Measurements from ENCODE around the gene PRSS50. TPM values are rescaled to one million over a fixed set of nuclear protein-coding genes. Genes with fewer than 3 reads are reported as not detected.

PRSS50 gene
- total and polyA plus RNA-seq, 3 donors from 2014 or later, result 0.92 to 6.2 (median 3.8) TPM

DNA sequence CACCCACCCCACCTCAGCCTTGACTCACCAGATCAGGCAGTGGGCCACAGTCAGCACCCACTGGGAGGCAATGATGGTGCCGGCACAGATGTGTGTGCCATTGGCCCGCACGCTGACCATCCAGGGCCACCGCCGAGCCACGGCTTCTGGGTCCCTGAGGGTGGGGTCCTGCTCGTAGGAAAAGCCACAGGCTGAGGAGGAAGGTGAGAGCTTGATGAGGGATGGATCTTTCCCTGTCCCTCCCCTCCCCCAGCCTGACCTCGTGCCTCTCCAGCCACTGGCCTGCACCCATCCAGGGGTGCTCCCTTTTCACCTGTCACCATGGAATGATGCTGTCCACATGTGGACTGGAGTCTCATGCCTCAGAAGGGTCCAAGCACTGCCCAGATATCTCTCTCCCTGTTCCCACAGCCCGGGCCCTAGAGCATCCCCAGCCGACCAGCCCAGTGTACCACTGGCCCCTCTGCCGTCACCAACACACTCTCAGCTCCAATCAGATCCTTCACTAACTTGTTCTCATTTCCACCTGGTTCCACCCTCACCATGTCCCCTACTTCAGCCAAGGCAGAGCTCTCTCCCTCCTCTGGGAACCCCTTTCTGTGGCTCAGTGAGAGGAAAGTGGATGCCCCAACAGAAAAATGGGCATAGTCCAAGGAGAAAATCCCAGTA lies 2.0 kb downstream of the PRSS50 start:
- intact Hi-C loops (cut with DNase I; ENCODE audit: low total_unique reads), result no loop called here
- H3K27ac ChIP-seq, result no peak overlapping the region
- peak; percentile 3 for DNase-seq

DNA sequence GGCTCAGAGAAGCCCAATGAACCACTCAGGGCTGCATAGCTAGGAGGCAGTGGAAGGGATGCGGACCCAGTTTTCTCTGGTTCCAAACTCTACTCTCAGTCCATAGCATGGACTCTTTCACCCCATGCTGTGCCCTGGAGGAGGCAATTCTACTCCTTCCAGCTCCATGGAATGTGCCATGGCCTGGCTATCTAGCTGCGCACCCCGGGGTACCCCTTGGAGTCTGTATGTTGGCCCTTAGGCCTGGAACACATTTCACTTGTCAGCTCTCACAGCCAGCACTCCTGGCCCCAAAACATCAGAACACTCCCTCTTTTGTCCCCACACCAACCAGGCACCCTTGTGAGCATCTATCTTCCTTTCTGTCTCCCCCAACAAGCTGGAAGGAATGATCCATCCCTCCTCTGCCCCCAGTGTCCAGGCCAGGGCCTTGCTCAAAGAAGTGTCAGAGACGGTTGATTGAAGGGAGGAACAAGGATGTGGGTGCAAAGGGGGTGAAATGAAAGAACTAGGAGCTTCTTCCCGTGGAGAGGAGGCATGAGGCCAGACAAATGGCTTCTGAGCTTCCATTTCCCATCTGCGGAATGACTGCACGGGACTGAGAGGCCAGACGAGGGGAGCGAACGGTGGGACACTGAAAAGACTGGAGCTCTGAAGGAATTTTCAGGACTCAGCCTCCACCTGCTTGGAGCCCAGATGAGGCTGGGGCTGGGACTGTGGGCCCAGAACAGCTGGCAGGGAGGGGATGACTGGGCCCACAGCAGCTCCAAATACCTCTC lies 2.8 kb downstream of the PRSS50 start:
- Histone ChIP-seq H3K27ac (no peak overlapping the region), H3K4me1 (no peaks in the 10 kb centered on the region), H3K4me3 (no peak overlapping the region), H3K9me3 (no peaks in the 10 kb centered on the region), H3K36me3 (ENCODE audit: low read depth, missing control alignments) (no peaks in the 10 kb centered on the region), H3K27me3 (no peaks in the 10 kb centered on the region)
- WGBS, 2 donors, result 84 to 91% methylated on average over 10 of the region's 10 CpGs
- intact Hi-C loops (cut with DNase I; ENCODE audit: low total_unique reads), result no loop called here
- TF ChIP-seq, protein P1, sequence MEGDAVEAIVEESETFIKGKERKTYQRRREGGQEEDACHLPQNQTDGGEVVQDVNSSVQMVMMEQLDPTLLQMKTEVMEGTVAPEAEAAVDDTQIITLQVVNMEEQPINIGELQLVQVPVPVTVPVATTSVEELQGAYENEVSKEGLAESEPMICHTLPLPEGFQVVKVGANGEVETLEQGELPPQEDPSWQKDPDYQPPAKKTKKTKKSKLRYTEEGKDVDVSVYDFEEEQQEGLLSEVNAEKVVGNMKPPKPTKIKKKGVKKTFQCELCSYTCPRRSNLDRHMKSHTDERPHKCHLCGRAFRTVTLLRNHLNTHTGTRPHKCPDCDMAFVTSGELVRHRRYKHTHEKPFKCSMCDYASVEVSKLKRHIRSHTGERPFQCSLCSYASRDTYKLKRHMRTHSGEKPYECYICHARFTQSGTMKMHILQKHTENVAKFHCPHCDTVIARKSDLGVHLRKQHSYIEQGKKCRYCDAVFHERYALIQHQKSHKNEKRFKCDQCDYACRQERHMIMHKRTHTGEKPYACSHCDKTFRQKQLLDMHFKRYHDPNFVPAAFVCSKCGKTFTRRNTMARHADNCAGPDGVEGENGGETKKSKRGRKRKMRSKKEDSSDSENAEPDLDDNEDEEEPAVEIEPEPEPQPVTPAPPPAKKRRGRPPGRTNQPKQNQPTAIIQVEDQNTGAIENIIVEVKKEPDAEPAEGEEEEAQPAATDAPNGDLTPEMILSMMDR (IDR thresholded peaks at IDR 0.05), result no peak
- no peak for TF ChIP-seq POLR2A (IDR thresholded peaks at IDR 0.05)
- DNase-seq, result peak; percentile 2

More for the DNA sequence above, 2.0 kb downstream of the PRSS50 start:
- no peak overlapping the region for H3K4me3 ChIP-seq
- no peaks in the 10 kb centered on the region for H3K27me3 ChIP-seq
- H3K9me3 ChIP-seq, result no peaks in the 10 kb centered on the region
- H3K36me3 ChIP-seq (ENCODE audit: low read depth, missing control alignments), result no peaks in the 10 kb centered on the region
- H3K4me1 ChIP-seq, result no peaks in the 10 kb centered on the region
- 90 to 91% methylated on average over 4 to 11 of the region's 11 CpGs for WGBS, 2 donors
- TF ChIP-seq, protein P1 (IDR thresholded peaks at IDR 0.05), result no peak
- no peak for TF ChIP-seq POLR2A (IDR thresholded peaks at IDR 0.05)

DNA sequence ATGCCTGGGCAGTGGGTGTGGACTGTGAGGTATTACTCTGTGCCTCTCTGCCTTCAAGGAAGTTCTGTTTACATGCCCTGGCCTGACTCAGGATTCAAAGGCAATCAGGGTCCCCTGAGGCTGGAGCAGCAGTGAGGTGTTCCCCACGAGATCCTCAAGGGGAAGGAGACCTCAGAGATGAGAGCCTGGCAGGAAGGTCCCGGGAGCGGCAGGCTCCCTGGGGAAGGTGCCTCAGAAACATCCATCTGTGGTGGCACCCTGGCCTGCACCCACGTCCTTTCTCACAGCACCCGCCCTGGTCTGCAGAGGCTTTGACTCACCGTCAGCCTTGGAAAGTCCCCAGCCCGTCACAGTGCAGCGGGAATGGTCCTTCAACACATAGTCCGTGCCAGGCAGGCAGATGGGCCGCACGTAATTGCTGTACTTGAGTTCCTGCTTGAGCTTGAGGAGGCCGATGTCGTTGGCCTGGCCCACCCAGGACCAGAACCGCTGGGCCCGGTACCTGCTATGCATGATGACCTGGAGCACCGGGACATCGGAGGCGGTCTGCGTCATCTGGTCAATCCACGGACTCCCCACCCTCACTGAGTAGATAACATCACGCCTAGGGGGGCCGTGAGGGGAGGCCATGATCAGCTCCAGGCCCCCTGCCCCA lies 3.6 kb downstream of the PRSS50 start:
- no peaks in the 10 kb centered on the region for H3K9me3 ChIP-seq
- intact Hi-C loops (cut with DNase I; ENCODE audit: low total_unique reads), result no loop called here
- no peak overlapping the region for H3K4me3 ChIP-seq
- H3K4me1 ChIP-seq, result no peaks in the 10 kb centered on the region
- H3K27me3 ChIP-seq, result no peaks in the 10 kb centered on the region
- TF ChIP-seq POLR2A (IDR thresholded peaks at IDR 0.05), result no peak
- TF ChIP-seq, protein P1 (IDR thresholded peaks at IDR 0.05), result no peak
- peak; percentile 13 for DNase-seq
- no peaks in the 10 kb centered on the region for H3K36me3 ChIP-seq (ENCODE audit: low read depth, missing control alignments)
- no peak overlapping the region for H3K27ac ChIP-seq
- 86 to 93% methylated on average over 1 to 22 of the region's 22 CpGs for WGBS, 2 donors

DNA sequence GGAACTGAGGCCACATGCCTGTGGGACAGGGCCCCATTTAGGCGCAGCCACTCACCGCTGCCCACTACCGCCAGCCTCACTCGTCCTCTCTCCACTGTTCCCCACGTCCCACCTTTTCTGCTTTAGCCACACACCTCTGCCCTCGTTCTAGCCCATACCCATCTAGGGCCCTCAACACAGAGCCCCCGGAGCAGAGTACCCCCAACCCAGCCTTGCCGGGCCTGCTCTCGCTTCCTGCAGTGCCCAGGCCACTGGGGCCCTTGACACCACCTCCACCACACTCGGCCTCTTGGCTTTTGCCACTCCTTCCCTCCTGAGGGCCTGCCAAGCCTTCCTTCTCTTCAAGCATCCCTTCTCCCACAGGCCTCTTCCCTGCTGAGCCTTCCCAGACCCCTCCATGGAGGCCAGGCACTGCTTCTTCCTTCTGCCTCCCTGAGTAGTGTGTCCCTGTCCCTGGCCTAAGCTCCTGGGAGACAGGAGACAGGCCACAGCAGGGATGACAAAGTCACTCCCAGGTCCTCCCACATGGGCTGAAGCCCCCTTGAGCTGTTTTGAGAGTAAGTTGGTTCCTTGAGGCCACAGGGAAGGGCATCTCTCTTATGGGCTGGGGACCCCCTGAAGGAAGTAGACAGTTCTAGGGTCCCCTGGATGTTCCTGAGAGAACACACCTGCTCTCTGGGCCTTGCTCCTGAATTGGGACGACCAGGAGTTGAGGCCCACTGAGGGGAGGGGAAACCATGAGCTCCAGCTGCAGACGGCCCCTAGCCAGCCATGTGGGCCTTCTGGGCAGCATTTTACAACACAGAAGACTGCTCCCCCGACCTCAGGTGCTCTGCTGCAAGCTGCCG lies 4.4 kb downstream of the PRSS50 start:
- no peaks in the 10 kb centered on the region for H3K36me3 ChIP-seq (ENCODE audit: low read depth, missing control alignments)
- H3K4me1 ChIP-seq, result no peaks in the 10 kb centered on the region
- intact Hi-C loops (cut with DNase I; ENCODE audit: low total_unique reads), result no loop called here
- DNase-seq, result no peak
- no peaks in the 10 kb centered on the region for H3K27me3 ChIP-seq
- no peaks in the 10 kb centered on the region for H3K9me3 ChIP-seq
- TF ChIP-seq POLR2A (IDR thresholded peaks at IDR 0.05), result no peak
- TF ChIP-seq, protein P1 (IDR thresholded peaks at IDR 0.05), result no peak
- H3K4me3 ChIP-seq, result no peak overlapping the region
- WGBS, 2 donors, result 91 to 92% methylated on average over 12 to 14 of the region's 14 CpGs
- no peak overlapping the region for H3K27ac ChIP-seq
